Measurements from ENCODE around the gene KCNAB1.

DNA sequence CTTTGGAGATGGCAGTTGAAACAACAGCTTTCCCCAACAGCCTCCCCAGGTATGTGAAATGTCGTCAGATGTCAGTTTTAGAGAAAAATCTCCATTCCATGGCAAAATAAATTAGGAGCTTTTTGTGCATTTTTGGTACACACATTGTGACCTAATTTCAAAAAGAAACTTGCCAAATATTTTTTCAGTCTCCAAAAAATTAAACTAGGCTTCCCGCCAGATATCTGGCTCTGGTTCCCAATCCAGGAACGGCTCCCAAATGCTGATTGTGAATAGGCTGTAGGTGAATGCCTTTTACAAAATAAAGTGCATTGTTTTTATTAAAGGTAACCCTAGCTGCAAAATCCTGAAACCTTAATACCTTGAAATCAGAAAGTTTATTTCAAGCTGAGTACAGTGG lies 10.9 kb downstream of the KCNAB1 start:
- no peak for TF ChIP-seq POLR2AphosphoS5 (IDR thresholded peaks at IDR 0.05)
- TF ChIP-seq, protein P1, sequence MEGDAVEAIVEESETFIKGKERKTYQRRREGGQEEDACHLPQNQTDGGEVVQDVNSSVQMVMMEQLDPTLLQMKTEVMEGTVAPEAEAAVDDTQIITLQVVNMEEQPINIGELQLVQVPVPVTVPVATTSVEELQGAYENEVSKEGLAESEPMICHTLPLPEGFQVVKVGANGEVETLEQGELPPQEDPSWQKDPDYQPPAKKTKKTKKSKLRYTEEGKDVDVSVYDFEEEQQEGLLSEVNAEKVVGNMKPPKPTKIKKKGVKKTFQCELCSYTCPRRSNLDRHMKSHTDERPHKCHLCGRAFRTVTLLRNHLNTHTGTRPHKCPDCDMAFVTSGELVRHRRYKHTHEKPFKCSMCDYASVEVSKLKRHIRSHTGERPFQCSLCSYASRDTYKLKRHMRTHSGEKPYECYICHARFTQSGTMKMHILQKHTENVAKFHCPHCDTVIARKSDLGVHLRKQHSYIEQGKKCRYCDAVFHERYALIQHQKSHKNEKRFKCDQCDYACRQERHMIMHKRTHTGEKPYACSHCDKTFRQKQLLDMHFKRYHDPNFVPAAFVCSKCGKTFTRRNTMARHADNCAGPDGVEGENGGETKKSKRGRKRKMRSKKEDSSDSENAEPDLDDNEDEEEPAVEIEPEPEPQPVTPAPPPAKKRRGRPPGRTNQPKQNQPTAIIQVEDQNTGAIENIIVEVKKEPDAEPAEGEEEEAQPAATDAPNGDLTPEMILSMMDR (IDR thresholded peaks at IDR 0.05): no peak

Measured in breast epithelium (tissue), 3 donors.